HuH-7 (cell line): ENCODE data around the gene PI4KA.

Source experiments
- DNase-seq: peaks from one replicate; pipeline ENCODE4 v3.0.0; 2011; ENCODE audit warnings: low spot score

Gene PI4KA

GRCh38 chr22:20815477-20816050, 43.0 kb downstream of the PI4KA start:
- DNase-seq: no peak

DNA sequence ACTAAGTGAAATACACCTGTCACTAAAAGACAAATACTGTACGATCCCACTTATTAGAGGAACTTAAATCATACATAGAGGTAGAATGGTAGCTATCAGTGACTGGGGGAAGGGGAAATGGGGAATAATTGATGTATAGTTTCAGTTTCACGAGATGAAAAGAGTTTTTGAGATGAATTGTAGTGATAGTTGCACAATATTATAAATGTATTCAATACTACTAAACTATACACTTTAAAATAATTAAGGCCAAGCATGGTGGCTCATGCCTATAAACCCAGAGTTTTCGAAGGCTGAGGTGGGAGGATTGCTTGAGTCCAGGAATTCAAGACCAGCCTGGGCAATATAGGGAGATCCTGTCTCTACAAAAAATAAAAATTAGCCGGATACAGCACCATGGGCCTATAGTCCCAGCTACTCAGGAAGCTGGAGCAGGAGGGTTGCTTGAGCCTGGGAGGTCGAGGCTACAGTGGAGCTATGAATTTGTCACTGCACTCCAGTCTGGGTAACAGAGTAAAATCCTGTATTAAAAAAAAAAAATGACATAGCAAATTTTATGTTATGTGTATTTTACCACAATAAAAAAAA, 44.3 kb downstream of the PI4KA start:
- DNase-seq: no peak

GRCh38 chr22:20813056-20813455, 45.6 kb downstream of the PI4KA start:
- no peak for DNase-seq

DNA sequence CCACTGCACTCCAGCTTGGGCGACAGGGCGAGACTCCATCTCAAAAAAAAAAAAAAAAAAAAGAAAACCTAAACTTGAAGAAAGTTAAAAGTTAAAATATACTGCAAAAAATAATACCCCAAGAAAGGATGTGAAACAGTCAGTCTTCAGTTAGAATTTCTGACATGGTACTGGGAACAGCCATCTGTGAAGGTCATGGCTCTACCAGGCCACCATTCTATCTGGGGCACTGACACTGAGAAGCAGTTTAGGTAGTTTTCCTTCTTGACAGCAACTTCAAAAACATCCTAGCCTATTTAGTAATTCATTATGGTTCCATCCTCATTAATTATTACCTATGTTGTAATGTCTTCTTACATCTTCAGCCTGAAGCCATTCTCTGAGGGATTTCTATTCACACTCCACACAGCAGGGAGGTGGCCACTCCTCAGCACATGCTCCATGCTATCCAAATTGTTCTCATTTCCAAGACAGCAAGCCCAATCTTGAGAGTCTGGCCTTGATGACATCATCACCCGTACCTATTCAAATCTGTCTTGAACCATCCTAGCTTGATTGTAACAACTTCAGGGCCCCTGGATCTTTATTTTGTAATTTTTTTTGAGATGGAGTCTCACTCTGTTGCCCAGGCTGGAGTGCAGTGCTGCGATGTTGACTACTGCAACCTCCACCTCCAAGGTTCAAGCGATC, 46.5 kb downstream of the PI4KA start:
- no peak for DNase-seq

- DNase-seq: no peak
Observed at GRCh38 chr22:20811171-20811570, 47.4 kb downstream of the PI4KA start.

DNA sequence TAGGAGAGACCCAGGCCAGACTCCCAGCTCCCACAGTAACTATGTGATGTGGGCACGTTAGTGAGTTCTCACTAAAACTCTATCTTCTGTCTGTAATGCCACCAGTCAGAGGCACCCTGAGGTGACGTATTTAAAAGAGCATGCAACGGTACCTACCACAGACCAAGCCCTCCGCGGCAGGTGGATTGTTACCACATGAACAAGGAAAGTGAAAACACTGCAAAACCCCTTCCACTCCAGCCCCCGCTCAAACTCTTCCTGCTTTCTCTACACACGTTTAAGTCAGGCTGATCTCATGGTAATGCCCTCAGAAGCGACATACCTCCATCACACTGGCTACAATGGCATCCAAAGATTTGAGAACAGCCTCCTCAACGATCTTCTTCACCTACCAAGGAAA, 48.0 kb downstream of the PI4KA start:
- DNase-seq: no peak

- no peak for DNase-seq
Observed at GRCh38 chr22:20809538-20810185, 48.9 kb downstream of the PI4KA start.

GRCh38 chr22:20808844-20809243, 49.8 kb downstream of the PI4KA start:
- no peak for DNase-seq

- DNase-seq: no peak
Observed at GRCh38 chr22:20807315-20807752, 51.3 kb downstream of the PI4KA start.

DNA sequence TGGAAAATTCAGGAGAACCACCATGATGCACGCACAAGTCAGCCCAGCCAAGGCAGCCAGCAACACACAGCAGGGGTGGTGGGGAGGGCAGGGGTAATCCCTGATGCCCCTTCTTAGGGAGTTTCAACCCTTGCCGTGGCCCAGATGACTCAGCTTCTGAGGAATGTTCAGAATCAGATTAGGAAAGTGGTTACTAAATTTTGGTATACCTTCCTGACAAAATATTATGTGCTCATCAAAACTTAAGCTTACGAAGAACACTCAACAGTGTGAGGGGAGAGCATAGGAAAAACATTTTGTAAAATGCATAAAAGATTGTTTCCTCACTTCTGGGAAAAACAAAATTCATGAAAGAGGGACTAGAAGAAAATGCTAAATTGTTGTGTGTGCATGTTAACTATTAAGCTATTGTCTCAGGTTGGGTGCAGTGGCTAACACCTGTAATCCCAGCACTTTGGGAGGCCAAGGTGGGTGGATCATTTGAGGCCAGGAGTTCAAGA, 52.6 kb downstream of the PI4KA start:
- DNase-seq: no peak

DNA sequence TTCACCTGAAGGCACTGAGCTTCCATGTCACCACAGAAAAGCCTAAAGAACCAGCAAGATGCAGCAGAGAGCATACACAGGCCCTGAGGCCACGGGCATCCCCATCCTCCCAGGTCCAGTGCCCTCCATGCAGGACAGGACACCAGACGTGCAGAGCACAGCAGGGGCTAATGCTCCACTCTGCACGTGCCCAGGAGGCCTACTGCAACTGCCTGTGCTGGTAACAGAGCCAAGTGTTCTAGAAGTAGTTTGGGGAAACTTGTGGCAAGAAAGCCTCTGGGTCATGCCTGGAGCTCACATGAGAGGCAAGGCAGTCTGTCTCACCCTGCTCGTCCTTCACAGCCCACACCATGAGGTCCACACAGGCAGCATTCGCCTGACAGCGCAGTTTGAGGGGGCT, 54.0 kb downstream of the PI4KA start:
- DNase-seq: no peak

- peak; percentile 55 for DNase-seq
Observed at GRCh38 chr22:20803696-20804324, 54.8 kb downstream of the PI4KA start.

DNA sequence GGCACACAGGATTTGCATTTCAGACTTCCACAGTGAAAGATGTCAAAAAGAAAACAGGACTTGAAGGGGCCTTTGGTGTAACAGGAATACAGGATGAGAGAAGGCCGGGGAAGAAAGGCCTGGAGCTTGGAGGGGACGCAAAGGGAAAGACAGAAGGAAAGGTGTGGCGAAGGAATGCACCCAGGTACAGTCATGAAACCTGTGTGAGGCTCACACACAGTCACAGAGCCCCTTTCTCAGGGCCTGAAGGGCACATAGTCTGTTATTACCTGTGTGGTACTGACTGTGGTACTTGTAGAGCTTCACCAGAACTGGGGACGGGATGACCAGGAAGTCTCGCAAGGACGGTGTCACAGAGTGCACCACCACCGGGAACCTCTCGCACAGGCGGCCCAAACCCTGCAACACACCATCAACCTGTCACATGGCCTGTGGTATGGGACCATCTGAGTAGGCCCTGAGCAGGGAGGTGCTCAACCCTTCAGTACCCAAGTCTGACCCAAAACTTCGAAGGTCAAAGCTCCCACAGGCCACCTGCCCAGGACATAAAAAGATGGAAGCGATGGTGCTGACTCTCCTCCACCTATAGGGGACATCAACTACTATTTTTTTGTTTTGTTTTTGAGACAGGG, 55.6 kb downstream of the PI4KA start:
- DNase-seq: no peak

DNA sequence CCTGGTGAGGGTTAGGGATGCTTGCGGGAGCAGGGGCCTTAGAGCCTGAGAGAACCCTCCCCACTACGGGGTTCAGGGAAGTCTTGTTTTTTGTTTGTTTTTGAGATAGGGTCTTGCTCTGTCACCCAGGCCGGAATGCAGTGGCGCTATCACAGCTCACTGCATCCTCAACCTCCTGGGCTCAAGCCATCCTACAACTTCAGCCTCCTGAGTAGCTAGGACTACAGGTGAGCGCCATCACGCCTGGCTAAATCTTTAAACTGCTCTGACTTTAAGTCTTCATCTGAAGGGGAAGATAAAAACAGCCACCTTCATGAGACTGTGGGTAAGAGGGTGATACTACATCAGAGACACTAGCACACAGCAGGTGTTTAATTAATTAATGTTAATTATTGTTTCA, 56.2 kb downstream of the PI4KA start:
- no peak for DNase-seq

- DNase-seq: no peak
Observed at GRCh38 chr22:20799449-20799848, 59.2 kb downstream of the PI4KA start.

DNA sequence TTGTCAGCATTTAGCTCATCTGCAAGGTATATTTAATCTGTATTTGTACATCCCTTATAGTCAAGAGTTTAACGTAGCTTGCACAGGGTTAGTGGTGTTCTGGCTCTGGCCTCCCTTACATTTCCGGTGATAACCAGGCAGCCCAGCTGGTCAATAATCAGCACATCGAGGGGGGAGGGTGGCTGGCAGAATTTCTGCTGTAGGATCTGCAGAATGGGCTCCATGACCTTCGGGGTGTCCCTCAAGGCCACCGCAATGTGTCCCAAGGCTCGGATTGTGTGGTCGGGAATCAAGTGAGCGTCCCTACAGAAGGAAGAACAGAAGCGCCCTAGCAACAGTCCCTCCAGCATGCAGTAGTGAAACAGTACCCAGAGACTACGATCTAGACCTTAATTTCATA, 59.6 kb downstream of the PI4KA start:
- DNase-seq: no peak

DNA sequence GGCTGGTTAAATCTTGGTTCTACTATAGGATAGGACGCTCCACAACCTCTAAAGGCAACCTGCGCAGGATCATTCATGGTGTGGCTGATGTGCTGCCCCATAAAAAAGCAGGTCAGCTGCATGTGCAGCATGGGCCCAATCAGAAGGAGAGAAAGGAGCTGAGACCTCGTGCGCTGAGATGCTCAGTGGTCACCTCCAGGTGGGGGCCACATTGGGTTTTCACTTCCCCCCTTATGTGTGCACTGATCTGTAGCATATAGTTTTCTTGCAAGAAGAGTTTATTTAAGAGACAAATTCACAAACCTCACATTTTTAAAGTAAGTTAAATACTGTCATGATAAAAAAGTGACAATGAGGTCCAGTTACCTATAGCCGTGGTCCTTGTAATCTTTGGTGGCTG, 60.4 kb downstream of the PI4KA start:
- no peak for DNase-seq

DNA sequence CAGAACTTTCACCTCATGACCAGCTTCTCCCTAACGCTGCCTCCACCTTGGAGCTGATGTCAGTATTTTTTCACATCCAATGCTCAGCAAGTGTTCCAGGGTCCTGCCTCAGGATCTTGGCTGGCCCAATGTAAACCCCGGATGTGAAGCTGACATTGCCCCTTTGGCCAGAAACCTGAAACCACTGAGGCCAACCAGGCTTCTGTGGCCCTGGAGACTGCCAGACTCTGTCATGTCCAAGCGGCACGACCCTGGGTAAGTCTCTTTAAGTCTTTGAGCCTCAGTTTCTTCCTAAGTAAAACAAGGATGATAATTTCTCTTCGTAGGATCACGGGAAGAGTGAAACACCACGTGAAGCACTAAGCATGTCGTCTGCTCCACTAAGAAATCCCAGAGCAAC, 61.9 kb downstream of the PI4KA start:
- DNase-seq: no peak

DNA sequence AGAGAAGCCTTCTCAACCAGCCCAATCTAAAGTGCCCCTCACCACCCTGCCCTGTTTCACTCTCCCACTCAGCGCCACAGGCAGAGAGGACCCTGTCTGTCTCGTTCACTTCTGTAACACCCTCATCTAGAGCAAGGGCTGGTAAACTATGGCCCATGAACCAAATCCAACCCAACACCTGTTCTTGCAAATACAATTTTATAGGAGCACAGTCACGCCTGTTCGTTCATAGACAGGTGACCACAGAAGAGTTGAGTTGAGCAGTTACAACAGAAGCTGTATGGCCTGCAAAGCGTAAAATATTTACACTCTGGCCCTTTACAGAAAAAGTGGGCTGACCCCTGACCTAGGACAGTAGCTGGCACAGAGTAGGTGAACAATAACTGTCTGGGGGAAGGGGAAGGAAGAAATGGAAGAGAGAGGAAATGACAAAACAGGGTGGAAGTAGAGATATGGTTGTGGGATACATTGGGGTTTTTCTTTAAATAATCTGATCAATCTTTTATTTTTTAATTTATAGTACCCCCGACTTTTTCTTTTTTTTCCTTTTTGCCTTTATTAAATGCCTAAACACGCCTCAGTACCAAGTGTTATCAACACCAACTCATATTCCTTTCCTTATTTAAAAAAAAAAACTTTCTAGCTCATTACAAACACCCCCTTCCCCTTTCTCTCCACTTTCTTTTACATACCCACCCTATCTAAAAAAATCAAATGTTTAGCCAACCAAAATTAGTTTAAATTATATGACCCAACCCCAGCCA, 63.8 kb downstream of the PI4KA start:
- no peak for DNase-seq

- DNase-seq: no peak
Observed at GRCh38 chr22:20793748-20794649, 64.6 kb downstream of the PI4KA start.
